ENCODE measurements around the gene C3orf85.

C3orf85 gene

DNA sequence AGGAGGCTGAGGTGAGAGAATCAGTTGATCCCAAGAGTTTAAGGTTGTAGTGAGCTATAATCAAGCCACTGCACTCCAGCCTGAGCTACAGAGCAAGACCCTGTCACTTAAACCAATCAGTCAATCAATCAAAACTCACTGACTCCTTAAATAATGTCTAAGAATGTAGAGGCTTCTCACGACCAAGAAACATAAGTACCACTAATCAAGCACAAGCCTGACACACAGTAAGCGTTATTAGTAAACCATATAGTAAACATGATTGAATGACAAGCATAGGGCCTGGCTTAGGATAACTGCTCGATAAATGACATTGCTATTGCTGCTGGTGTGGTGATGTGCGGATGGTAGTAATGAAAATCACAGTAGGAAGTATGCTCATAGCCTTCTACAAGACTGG lies 29.4 kb downstream of the C3orf85 start:
- TF ChIP-seq, protein P1, sequence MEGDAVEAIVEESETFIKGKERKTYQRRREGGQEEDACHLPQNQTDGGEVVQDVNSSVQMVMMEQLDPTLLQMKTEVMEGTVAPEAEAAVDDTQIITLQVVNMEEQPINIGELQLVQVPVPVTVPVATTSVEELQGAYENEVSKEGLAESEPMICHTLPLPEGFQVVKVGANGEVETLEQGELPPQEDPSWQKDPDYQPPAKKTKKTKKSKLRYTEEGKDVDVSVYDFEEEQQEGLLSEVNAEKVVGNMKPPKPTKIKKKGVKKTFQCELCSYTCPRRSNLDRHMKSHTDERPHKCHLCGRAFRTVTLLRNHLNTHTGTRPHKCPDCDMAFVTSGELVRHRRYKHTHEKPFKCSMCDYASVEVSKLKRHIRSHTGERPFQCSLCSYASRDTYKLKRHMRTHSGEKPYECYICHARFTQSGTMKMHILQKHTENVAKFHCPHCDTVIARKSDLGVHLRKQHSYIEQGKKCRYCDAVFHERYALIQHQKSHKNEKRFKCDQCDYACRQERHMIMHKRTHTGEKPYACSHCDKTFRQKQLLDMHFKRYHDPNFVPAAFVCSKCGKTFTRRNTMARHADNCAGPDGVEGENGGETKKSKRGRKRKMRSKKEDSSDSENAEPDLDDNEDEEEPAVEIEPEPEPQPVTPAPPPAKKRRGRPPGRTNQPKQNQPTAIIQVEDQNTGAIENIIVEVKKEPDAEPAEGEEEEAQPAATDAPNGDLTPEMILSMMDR (conservative IDR thresholded peaks at IDR 0.05; ENCODE audit: control insufficient read depth, insufficient read depth, low read depth, low read length), result no peak
- no peak overlapping the region for H3K4me3 ChIP-seq (ENCODE audit: control insufficient read depth, low read depth, low read length)
- DNase-seq (ENCODE audit: low read depth), result no peak

DNA sequence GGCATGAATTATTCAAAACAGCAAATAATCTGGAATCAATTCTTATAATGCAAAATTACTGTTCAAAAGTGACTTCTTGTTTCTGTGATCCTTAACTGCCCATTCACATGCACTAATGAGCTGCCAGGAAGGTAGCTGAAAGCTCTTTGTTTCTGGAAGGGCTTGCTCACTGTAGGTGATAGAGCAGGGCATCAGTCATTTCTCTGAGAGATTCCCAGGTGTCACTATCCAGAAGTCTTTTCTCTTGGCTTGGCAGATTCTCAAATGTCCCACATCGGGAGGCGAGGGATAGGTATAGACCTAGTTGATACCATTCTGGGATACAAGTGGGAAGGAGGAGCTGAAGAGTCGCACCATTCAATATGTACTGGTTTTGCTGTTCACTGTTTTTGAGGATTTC lies 35.0 kb downstream of the C3orf85 start:
- TF ChIP-seq, protein P1 (conservative IDR thresholded peaks at IDR 0.05; ENCODE audit: control insufficient read depth, insufficient read depth, low read depth, low read length), result no peak
- DNase-seq (ENCODE audit: low read depth), result no peak
- H3K4me3 ChIP-seq (ENCODE audit: control insufficient read depth, low read depth, low read length), result no peak overlapping the region

DNA sequence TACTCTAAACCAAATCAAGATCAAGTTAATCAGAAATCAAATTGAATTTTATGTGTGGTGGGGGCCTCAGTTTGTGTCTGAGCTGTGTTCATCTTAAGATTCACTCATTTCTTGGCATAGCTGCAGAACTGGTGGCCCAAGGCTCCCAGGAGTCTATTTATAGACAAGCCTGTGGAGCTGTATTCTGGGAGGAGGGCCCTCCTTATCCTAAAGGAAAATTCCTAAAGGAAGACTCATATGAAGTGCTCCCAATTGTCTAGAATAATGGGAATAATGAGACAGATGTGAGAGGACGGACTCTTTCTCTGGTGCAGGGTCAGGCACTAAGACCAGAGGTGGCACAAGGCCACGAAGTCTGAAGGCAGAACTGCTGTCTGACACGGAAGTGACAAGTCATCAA lies 38.9 kb downstream of the C3orf85 start:
- TF ChIP-seq, protein P1 (conservative IDR thresholded peaks at IDR 0.05; ENCODE audit: control insufficient read depth, insufficient read depth, low read depth, low read length), result no peak
- H3K4me3 ChIP-seq (ENCODE audit: control insufficient read depth, low read depth, low read length), result no peak overlapping the region
- no peak for DNase-seq (ENCODE audit: low read depth)

DNA sequence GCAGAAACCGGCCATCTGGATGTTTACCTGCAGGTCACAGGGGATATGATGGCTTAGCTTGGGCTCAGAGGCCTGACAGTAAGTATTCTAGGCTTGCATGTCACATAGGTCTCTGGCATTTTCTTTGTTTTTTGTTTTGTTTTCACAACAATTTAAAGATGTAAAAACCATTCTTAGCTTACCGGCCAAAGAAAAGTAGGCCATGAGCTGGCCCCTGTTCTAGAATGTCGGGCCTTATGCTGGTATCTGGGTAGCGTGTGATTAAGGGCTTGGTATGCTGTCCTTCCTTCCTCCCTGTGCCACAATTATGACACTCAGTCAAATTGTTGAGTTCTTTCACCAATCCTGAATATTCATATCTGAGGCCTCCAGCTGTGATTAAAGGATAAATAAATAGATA lies 40.2 kb downstream of the C3orf85 start:
- TF ChIP-seq, protein P1 (conservative IDR thresholded peaks at IDR 0.05; ENCODE audit: control insufficient read depth, insufficient read depth, low read depth, low read length), result no peak
- DNase-seq (ENCODE audit: low read depth), result no peak

DNA sequence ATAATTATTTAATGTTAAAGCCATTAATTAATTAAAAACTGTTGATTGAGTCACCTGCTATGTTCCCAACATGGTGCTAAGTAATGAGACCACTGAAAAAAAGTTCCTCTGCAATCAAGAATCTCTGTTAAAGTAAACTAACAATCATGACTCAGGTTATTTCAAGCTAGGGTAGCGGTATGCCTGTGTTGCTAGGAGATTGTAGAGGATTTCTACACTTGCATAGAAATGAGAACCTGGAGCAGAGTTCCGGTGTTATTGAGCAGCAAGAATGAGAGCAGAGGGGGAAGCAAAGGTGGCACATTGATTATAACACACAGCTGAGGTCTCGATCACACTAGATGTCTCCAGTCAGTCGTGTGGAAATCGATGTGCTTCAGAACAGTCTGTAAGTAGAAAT lies 41.4 kb downstream of the C3orf85 start:
- DNase-seq (ENCODE audit: low read depth), result no peak
- TF ChIP-seq, protein P1 (conservative IDR thresholded peaks at IDR 0.05; ENCODE audit: control insufficient read depth, insufficient read depth, low read depth, low read length), result no peak
- no peak overlapping the region for H3K4me3 ChIP-seq (ENCODE audit: control insufficient read depth, low read depth, low read length)

More for the DNA sequence above, 40.2 kb downstream of the C3orf85 start:
- no peak overlapping the region for H3K4me3 ChIP-seq (ENCODE audit: control insufficient read depth, low read depth, low read length)

DNA sequence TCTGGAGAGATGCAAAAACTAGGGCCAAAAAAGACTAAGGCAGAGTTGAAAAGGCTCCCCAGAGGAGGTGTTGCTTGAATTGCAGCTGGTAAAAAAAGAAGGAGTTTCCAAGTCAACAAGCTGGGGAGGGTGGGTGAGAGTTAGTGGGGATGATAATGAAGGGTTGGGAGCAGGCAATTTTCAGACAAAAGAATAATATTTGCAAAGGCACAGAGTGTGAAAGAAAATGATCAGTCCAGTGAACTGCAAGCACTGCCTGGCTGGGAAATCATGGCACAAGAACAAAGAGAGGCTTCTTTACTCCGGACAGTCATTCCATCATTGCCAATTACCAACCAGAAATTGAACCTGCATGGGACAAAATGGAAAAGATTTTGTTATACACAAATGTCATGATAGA lies 42.2 kb downstream of the C3orf85 start:
- TF ChIP-seq, protein P1 (conservative IDR thresholded peaks at IDR 0.05; ENCODE audit: control insufficient read depth, insufficient read depth, low read depth, low read length), result no peak
- H3K4me3 ChIP-seq (ENCODE audit: control insufficient read depth, low read depth, low read length), result no peak overlapping the region
- no peak for DNase-seq (ENCODE audit: low read depth)

DNA sequence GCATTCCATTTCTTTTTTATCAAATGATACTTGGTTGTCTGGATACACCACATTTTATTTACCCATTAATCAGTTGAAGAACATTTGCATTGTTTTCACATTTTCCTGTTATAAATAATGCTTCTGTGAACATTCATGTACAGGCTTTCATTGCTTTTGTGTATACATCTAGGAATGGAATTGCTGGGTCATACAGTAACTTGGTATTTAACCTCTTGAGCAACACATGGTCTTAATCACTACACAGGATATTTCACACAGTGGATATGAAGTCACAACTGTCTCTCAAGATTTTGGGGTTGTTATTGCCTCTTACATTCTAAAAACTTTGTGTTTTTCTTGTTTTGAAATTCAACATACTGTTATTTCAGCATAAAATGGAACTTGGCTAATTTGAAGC lies 48.2 kb downstream of the C3orf85 start:
- H3K4me3 ChIP-seq (ENCODE audit: control insufficient read depth, low read depth, low read length), result no peak overlapping the region
- DNase-seq (ENCODE audit: low read depth), result no peak
- TF ChIP-seq, protein P1 (conservative IDR thresholded peaks at IDR 0.05; ENCODE audit: control insufficient read depth, insufficient read depth, low read depth, low read length), result no peak

All from fibroblast of mammary gland (primary cell).